HepG2 (cell line): Measurements from ENCODE around the gene RPS5. TPM values are rescaled to one million over a fixed set of nuclear protein-coding genes. Genes with fewer than 3 reads are reported as not detected.

Source experiments
- ATF5 ChIP-seq: sonication (generic); formaldehyde crosslinking; IDR thresholded peaks from 2 replicates; pipeline ENCODE4 v1.4.0; 2020; ENCODE audit warnings: mild to moderate bottlenecking, low read depth, missing genetic modification reagents
- ATRX ChIP-seq: sonication (generic); formaldehyde crosslinking; IDR thresholded peaks from 2 replicates; pipeline ENCODE4 v1.4.0; 2020; ENCODE audit warnings: missing genetic modification reagents, borderline replicate concordance
- CREB1 ChIP-seq, 2 experiments: fragments of 450-650 bp in 1 of 2; IDR thresholded peaks; 2 replicates each; pipeline ENCODE4 v1.6.1; 2016 to 2017; ENCODE audit warnings: control low read depth in 1 of 2, mild to moderate bottlenecking in 1 of 2, missing compliant biosample characterization in 1 of 2, missing genetic modification characterization in 1 of 2
- CREB3 ChIP-seq: sonication (generic); formaldehyde crosslinking; IDR thresholded peaks from 2 replicates; pipeline ENCODE4 v1.5.0; 2020; ENCODE audit warnings: missing genetic modification reagents
- HMG20A ChIP-seq: IDR thresholded peaks from 2 replicates; pipeline ENCODE4 v1.6.1; 2016; ENCODE audit warnings: borderline replicate concordance
- HNRNPH1 ChIP-seq: fragments of 200-400 bp; formaldehyde crosslinking; optimal IDR thresholded peaks from 2 replicates; pipeline ENCODE3; 2017; ENCODE audit warnings: mild to moderate bottlenecking, low read depth, low read length
- KAT2B ChIP-seq: fragments of 150-350 bp; IDR thresholded peaks from 2 replicates; pipeline ENCODE4 v1.6.1; 2014; ENCODE audit warnings: low read depth, low read length, borderline replicate concordance
- MEF2D ChIP-seq: sonication (generic); formaldehyde crosslinking; IDR thresholded peaks from 2 replicates; pipeline ENCODE4 v1.5.1; 2020; ENCODE audit warnings: mild to moderate bottlenecking, missing genetic modification reagents
- MLXIP ChIP-seq: sonication (generic); formaldehyde crosslinking; IDR thresholded peaks from 2 replicates; pipeline ENCODE4 v1.9.0; 2021; ENCODE audit warnings: missing genetic modification reagents, borderline replicate concordance
- MTF1 ChIP-seq: sonication (generic); formaldehyde crosslinking; IDR thresholded peaks from 2 replicates; pipeline ENCODE4 v1.5.0; 2020; ENCODE audit warnings: missing genetic modification reagents
- NR2C2 ChIP-seq: sonication (generic); formaldehyde crosslinking; IDR thresholded peaks from 2 replicates; pipeline ENCODE4 v1.4.0; 2020; ENCODE audit warnings: missing genetic modification reagents, mild to moderate bottlenecking, moderate library complexity, borderline replicate concordance
- PAX8 ChIP-seq: sonication (generic); formaldehyde crosslinking; IDR thresholded peaks from 2 replicates; pipeline ENCODE4 v1.8.0; 2022; ENCODE audit warnings: mild to moderate bottlenecking, missing genetic modification reagents, borderline replicate concordance
- POLR2AphosphoS5 ChIP-seq: IDR thresholded peaks from 2 replicates; pipeline ENCODE4 v1.6.1; 2012; ENCODE audit warnings: low read depth, low read length
- TARDBP ChIP-seq: sonication (generic); formaldehyde crosslinking; IDR thresholded peaks from 2 replicates; pipeline ENCODE4 v1.8.0; 2022; ENCODE audit warnings: mild to moderate bottlenecking, missing genetic modification reagents
- TBX2 ChIP-seq: sonication (generic); formaldehyde crosslinking; IDR thresholded peaks from 2 replicates; pipeline ENCODE4 v1.5.0; 2020; ENCODE audit warnings: missing genetic modification reagents, mild to moderate bottlenecking, borderline replicate concordance
- THYN1 ChIP-seq: sonication (generic); formaldehyde crosslinking; IDR thresholded peaks from 2 replicates; pipeline ENCODE4 v1.8.1; 2023; ENCODE audit warnings: low read depth, mild to moderate bottlenecking, moderate library complexity, missing genetic modification reagents, borderline replicate concordance
- XBP1 ChIP-seq: sonication (generic); formaldehyde crosslinking; IDR thresholded peaks from 2 replicates; pipeline ENCODE4 v1.5.0; 2020; ENCODE audit warnings: missing genetic modification reagents
- ZBTB49 ChIP-seq: sonication (generic); formaldehyde crosslinking; IDR thresholded peaks from 2 replicates; pipeline ENCODE4 v1.4.0; 2020; ENCODE audit warnings: missing genetic modification reagents, borderline replicate concordance
- ZC3H13 ChIP-seq: sonication (generic); formaldehyde crosslinking; IDR thresholded peaks from 2 replicates; pipeline ENCODE4 v1.8.1; 2023; ENCODE audit warnings: mild to moderate bottlenecking, missing genetic modification reagents, moderate library complexity
- ZFP36L2 ChIP-seq: sonication (generic); formaldehyde crosslinking; IDR thresholded peaks from 2 replicates; pipeline ENCODE4 v1.4.0; 2020; ENCODE audit warnings: missing genetic modification reagents
- ZNF296 ChIP-seq: sonication (generic); formaldehyde crosslinking; conservative IDR thresholded peaks from 2 replicates; pipeline ENCODE4 v1.5.0; 2020; ENCODE audit warnings: mild to moderate bottlenecking, missing genetic modification reagents
- ZNF607 ChIP-seq: sonication (generic); formaldehyde crosslinking; IDR thresholded peaks from 2 replicates; pipeline ENCODE4 v1.5.1; 2020; ENCODE audit warnings: missing genetic modification reagents, mild to moderate bottlenecking, borderline replicate concordance
- ZSCAN22 ChIP-seq: sonication (generic); formaldehyde crosslinking; IDR thresholded peaks from 2 replicates; pipeline ENCODE4 v1.4.0; 2020; ENCODE audit warnings: mild to moderate bottlenecking, missing genetic modification reagents
- polyA plus RNA-seq, 8 experiments: library from polyadenylated mRNA; depleted of rRNA in 3 of 8; stranded (reverse) in 7 of 8; unstranded in 1 of 8; fragments of >200 nt; fragmentation: Illumina TruSeq in 4 of 8; extraction: Trizol in 4 of 8; gene quantifications; 2 replicates each; pipeline versions ENCODE4 v1.2.1 to v1.2.3, GENCODE V29; 2011 to 2016; ENCODE audit warnings: low read depth in 4 of 8, missing spikeins in 1 of 8, mixed read lengths in 1 of 8; ENCODE audit not compliant: insufficient read depth in 1 of 8
- total RNA-seq, 5 experiments: library from RNA; depleted of rRNA; stranded (reverse); fragments of >200 nt; fragmentation: Illumina TruSeq; extraction: Trizol; gene quantifications; 2 replicates each; pipeline ENCODE4 v1.2.3, GENCODE V29; 2016; ENCODE audit warnings: low read depth in 1 of 5

Gene RPS5
- total and polyA plus RNA-seq, 2 of the 13 experiments (the other 11 are each of a cell fraction or from before 2014, with no cell fraction given) = 1,544 to 4,408 TPM

GRCh38 chr19:58406818-58407657, 20.0 kb downstream of the RPS5 start (continued):
- no peak for TF ChIP-seq PAX8 (CRISPR knock-in tag)
- TF ChIP-seq ATRX (CRISPR knock-in tag) = no peak
- no peak for TF ChIP-seq ZSCAN22 (CRISPR knock-in tag)
- TF ChIP-seq MTF1 (CRISPR knock-in tag) = no peak
- TF ChIP-seq HMG20A (CRISPR knock-in tag) = no peak
- no peak for TF ChIP-seq POLR2AphosphoS5
- 0 out of 2 replicates have a peak, but pooled peaks have one; percentile 45 for TF ChIP-seq TARDBP (CRISPR knock-in tag)
- no peak for TF ChIP-seq ZNF296
- TF ChIP-seq MLXIP (CRISPR knock-in tag) = no peak
- peak; percentile 78; the same call in 1 of the 2 replicates for TF ChIP-seq ZC3H13 (CRISPR knock-in tag)
- TF ChIP-seq ZBTB49 (CRISPR knock-in tag) = no peak
- TF ChIP-seq CREB3 = no peak
- TF ChIP-seq CREB1 (IDR thresholded peaks at IDR 0.05) = no peak
- no peak for TF ChIP-seq CREB1 (CRISPR knock-in tag; IDR thresholded peaks at IDR 0.05)
- TF ChIP-seq ZFP36L2 (CRISPR knock-in tag) = no peak
- no peak for TF ChIP-seq KAT2B
- no peak for TF ChIP-seq TBX2 (CRISPR knock-in tag)
- no peak for TF ChIP-seq ZNF607 (CRISPR knock-in tag)
- no peak for TF ChIP-seq MEF2D (CRISPR knock-in tag)
- TF ChIP-seq THYN1 (CRISPR knock-in tag) = no peak
- TF ChIP-seq HNRNPH1 = no peak
- TF ChIP-seq XBP1 (CRISPR knock-in tag) = no peak
- no peak for TF ChIP-seq NR2C2 (CRISPR knock-in tag)
- 0 out of 2 replicates have a peak, but pooled peaks have one; percentile 63 for TF ChIP-seq ATF5 (CRISPR knock-in tag)
